Hepatocyte (in vitro differentiated cells): ENCODE measurements around the gene FBXO21. TPM values are rescaled to one million over a fixed set of nuclear protein-coding genes. Genes with fewer than 3 reads are reported as not detected.
"Not testable (repeated sequence)": the region's sequence is repeated elsewhere in the genome, so short reads cannot be mapped to it uniquely, and the experiment has no call there.

Experiments
- DNase-seq: peaks from one replicate; pipeline ENCODE4 v3.0.0-alpha.2; 2016; ENCODE audit warnings: low spot score
- H2AFZ ChIP-seq: fragments of 200-600 bp; sonication (generic); 2 replicates; pipeline ENCODE4 v1.6.0; 2016; ENCODE audit warnings: antibody characterized with exemption, mild to moderate bottlenecking
- H3K27ac ChIP-seq: fragments of 200-600 bp; sonication (generic); 2 replicates; pipeline ENCODE4 v1.5.1; 2016; ENCODE audit warnings: mild to moderate bottlenecking
- H3K27me3 ChIP-seq: fragments of 200-600 bp; sonication (generic); 2 replicates; pipeline ENCODE4 v1.6.1; 2016
- H3K36me3 ChIP-seq: fragments of 200-600 bp; sonication (generic); replicated peaks from 2 replicates; pipeline ENCODE4 v1.5.1; 2016; ENCODE audit warnings: low read depth; ENCODE audit not compliant: insufficient read depth
- H3K4me1 ChIP-seq: fragments of 200-600 bp; sonication (generic); 2 replicates; pipeline ENCODE4 v1.5.1; 2016; ENCODE audit warnings: mild to moderate bottlenecking, moderate library complexity; ENCODE audit not compliant: insufficient read depth
- H3K4me2 ChIP-seq: fragments of 200-600 bp; sonication (generic); 2 replicates; pipeline ENCODE4 v1.6.0; 2016
- H3K4me3 ChIP-seq: fragments of 200-600 bp; sonication (generic); 2 replicates; pipeline ENCODE4 v1.5.1; 2016; ENCODE audit warnings: mild to moderate bottlenecking
- H3K79me2 ChIP-seq: fragments of 200-600 bp; sonication (generic); 2 replicates; pipeline ENCODE4 v1.6.0; 2017; ENCODE audit warnings: mild to moderate bottlenecking
- H3K9me2 ChIP-seq: fragments of 200-600 bp; sonication (generic); replicated peaks from 2 replicates; pipeline ENCODE4 v1.6.0; 2017; ENCODE audit warnings: mild to moderate bottlenecking; ENCODE audit not compliant: insufficient read depth
- H3K9me3 ChIP-seq: fragments of 200-600 bp; sonication (generic); 2 replicates; pipeline ENCODE4 v1.5.1; 2016; ENCODE audit warnings: low read depth, mild to moderate bottlenecking
- H4K20me1 ChIP-seq: fragments of 200-600 bp; sonication (generic); 2 replicates; pipeline ENCODE4 v1.6.0; 2016; ENCODE audit warnings: mild to moderate bottlenecking; ENCODE audit not compliant: insufficient read depth, poor library complexity, severe bottlenecking
- EZH2 ChIP-seq: fragments of 200-600 bp; sonication (generic); IDR thresholded peaks from 2 replicates; pipeline ENCODE4 v1.6.1; 2016; ENCODE audit warnings: antibody characterized with exemption, mild to moderate bottlenecking, borderline replicate concordance
- EZH2phosphoT487 ChIP-seq: fragments of 200-600 bp; sonication (generic); IDR thresholded peaks from one replicate; pipeline ENCODE4 v1.6.1; 2018; ENCODE audit warnings: antibody characterized with exemption, mild to moderate bottlenecking, low read depth, moderate library complexity; ENCODE audit not compliant: unreplicated experiment, severe bottlenecking
- whole genome bisulfite sequencing: methylation state at CpG from one replicate; pipeline ENCODE4 v1.1.6; 2016; ENCODE audit warnings: low lambda C conversion rate; ENCODE audit errors: missing lambda C conversion rate; 5-methylcytosine and 5-hydroxymethylcytosine counted together
- polyA plus RNA-seq: library from polyadenylated mRNA; unstranded; fragments of >200 nt; fragmentation: Nextera tagmentation; extraction: Ambion mirVana; gene quantifications from 2 replicates; pipeline ENCODE4 v1.2.1, GENCODE V29; 2016
- total RNA-seq: library from RNA; depleted of rRNA; stranded (reverse); fragments of >200 nt; gene quantifications from 2 replicates; pipeline ENCODE4 v1.2.3, GENCODE V29; 2014
- TF ChIP-seq, protein P1 (sequence below): fragments of 200-600 bp; sonication (generic); IDR thresholded peaks from 2 replicates; pipeline ENCODE4 v1.5.1; 2016; ENCODE audit warnings: antibody characterized with exemption, mild to moderate bottlenecking; ENCODE audit not compliant: poor library complexity

Gene FBXO21
- total and polyA plus RNA-seq, 2 experiments from 2014 or later = 41.9 to 68.0 TPM

DNA sequence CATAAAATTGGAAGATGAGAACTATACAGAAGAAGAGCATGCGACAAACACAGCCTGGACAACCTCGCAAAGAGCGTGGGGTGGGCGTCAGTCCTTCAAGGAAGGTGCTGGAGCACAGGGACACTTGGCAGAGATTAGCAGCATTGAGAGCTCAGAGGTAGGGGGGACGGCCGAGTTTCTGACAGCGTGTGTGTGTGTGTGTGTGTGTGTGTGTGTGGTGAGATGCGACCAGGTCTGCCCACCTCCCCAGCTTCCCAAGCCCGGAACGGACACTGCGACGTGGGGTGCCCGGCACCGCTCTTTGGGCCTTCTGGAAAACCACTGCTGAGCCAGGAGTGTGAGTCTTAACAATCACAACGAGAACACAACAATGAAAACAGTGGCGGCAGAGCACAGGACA is 17.9 kb upstream of the FBXO21 start:
- Histone ChIP-seq H3K79me2 (no peaks in the 10 kb centered on the region), H3K4me2 (no peak overlapping the region), H3K4me3 (no peak overlapping the region), H3K4me1 (no peaks in the 10 kb centered on the region), H3K36me3 (no peaks in the 10 kb centered on the region), H4K20me1 (no peaks in the 10 kb centered on the region), H3K9me2 (no peaks in the 10 kb centered on the region), H3K27me3 (peaks cover 2% of the 10 kb centered on the region), H2AFZ (no peak overlapping the region), H3K9me3 (no peaks in the 10 kb centered on the region), H3K27ac (no peak overlapping the region)
- 78% methylated on average over 16 of the region's 16 CpGs for WGBS
- DNase-seq = no peak
- no peak for TF ChIP-seq EZH2
- no peak for TF ChIP-seq EZH2phosphoT487
- TF ChIP-seq, protein P1, sequence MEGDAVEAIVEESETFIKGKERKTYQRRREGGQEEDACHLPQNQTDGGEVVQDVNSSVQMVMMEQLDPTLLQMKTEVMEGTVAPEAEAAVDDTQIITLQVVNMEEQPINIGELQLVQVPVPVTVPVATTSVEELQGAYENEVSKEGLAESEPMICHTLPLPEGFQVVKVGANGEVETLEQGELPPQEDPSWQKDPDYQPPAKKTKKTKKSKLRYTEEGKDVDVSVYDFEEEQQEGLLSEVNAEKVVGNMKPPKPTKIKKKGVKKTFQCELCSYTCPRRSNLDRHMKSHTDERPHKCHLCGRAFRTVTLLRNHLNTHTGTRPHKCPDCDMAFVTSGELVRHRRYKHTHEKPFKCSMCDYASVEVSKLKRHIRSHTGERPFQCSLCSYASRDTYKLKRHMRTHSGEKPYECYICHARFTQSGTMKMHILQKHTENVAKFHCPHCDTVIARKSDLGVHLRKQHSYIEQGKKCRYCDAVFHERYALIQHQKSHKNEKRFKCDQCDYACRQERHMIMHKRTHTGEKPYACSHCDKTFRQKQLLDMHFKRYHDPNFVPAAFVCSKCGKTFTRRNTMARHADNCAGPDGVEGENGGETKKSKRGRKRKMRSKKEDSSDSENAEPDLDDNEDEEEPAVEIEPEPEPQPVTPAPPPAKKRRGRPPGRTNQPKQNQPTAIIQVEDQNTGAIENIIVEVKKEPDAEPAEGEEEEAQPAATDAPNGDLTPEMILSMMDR = no peak

DNA sequence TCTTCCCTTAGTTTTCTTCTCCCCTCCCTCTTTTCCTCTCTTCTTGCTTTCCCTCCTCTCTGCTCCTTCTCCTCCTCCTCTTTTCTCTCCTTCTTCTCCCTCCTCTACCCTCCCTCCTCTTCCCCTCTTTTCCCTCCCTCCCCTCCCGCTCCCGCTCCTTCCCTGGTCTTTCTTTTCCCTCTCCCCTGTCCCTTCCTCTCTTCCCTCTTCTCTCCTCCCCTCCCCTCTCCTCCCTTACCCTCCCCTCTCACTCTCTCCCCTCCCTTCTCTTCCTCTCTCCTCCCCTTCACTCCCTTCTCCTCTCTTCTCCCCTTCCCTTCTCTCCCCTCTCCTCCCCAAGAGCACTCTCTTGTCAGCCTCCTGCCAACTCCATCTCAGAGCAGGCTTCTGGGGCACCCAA is 17.4 kb upstream of the FBXO21 start:
- H3K79me2 ChIP-seq = no peaks in the 10 kb centered on the region
- no peaks in the 10 kb centered on the region for H3K9me2 ChIP-seq
- TF ChIP-seq EZH2 (no peak), EZH2phosphoT487 (no peak)
- TF ChIP-seq, protein P1 = no peak
- H3K4me2 ChIP-seq = no peak overlapping the region
- DNase-seq = no peak
- no peak overlapping the region for H3K4me3 ChIP-seq
- no peaks in the 10 kb centered on the region for H3K9me3 ChIP-seq
- WGBS = no CpG with 5 or more reads among the region's 2 CpGs
- H3K36me3 ChIP-seq = no peaks in the 10 kb centered on the region
- no peaks in the 10 kb centered on the region for H4K20me1 ChIP-seq
- no peak overlapping the region for H2AFZ ChIP-seq
- no peak overlapping the region for H3K27ac ChIP-seq
- no peaks in the 10 kb centered on the region for H3K4me1 ChIP-seq
- H3K27me3 ChIP-seq = no peaks in the 10 kb centered on the region

DNA sequence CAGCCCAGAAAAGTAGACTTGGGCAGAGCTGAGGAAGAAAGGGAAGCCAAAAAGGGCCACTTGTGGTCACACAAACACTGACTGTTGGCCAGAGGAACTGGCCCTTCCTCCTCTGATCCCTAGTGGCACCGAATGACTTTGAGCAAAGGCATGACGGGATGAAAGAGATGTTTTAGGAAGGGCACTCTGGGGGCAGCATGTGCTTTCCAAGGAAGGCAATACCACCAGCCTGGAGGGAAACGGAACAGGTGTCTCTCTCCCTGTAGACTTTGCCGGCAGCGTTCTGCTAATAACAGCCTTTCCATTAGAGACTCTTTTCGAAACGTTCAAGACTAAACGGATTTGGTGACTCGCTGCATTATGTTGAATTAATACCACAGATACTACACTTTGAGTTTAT is 12.3 kb upstream of the FBXO21 start:
- no peaks in the 10 kb centered on the region for H3K79me2 ChIP-seq
- TF ChIP-seq, protein P1 = no peak
- no peak for TF ChIP-seq EZH2phosphoT487
- no peak for TF ChIP-seq EZH2
- H3K4me1 ChIP-seq = no peaks in the 10 kb centered on the region
- H3K27me3 ChIP-seq = no peaks in the 10 kb centered on the region
- H3K9me3 ChIP-seq = no peaks in the 10 kb centered on the region
- DNase-seq = no peak
- H3K27ac ChIP-seq = no peak overlapping the region
- H4K20me1 ChIP-seq = no peaks in the 10 kb centered on the region
- 94% methylated on average over 9 of the region's 9 CpGs for WGBS
- no peak overlapping the region for H2AFZ ChIP-seq
- no peaks in the 10 kb centered on the region for H3K9me2 ChIP-seq
- no peak overlapping the region for H3K4me3 ChIP-seq
- H3K4me2 ChIP-seq = no peak overlapping the region
- H3K36me3 ChIP-seq = no peaks in the 10 kb centered on the region

DNA sequence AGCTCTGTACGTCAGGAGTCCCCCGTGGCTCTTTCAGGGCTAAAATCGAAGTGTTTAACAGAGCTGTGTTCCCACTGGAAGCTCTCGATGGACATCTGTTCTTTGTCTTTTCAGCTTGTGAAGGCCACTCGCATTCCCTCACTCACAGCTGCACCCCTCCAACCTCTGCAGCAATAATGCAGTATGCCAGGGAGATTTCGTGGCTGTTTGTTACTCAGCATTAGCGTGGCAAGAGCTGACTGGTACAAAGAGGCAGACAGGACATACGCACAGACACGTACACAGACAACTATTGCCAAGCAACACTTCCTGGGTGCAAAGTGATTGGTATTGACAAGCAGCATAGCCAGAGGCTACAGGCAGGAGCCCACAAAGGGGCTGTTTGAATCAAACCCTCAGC is 11.8 kb upstream of the FBXO21 start:
- H2AFZ ChIP-seq = no peak overlapping the region
- no peaks in the 10 kb centered on the region for H3K36me3 ChIP-seq
- 94% methylated on average over 9 of the region's 9 CpGs for WGBS
- DNase-seq = no peak
- no peaks in the 10 kb centered on the region for H3K79me2 ChIP-seq
- no peaks in the 10 kb centered on the region for H3K4me1 ChIP-seq
- no peak overlapping the region for H3K27ac ChIP-seq
- no peak overlapping the region for H3K4me2 ChIP-seq
- H3K9me3 ChIP-seq = no peaks in the 10 kb centered on the region
- TF ChIP-seq EZH2phosphoT487 (no peak), EZH2 (no peak)
- TF ChIP-seq, protein P1 = no peak
- no peaks in the 10 kb centered on the region for H3K9me2 ChIP-seq
- no peaks in the 10 kb centered on the region for H4K20me1 ChIP-seq
- H3K27me3 ChIP-seq = no peaks in the 10 kb centered on the region
- no peak overlapping the region for H3K4me3 ChIP-seq

DNA sequence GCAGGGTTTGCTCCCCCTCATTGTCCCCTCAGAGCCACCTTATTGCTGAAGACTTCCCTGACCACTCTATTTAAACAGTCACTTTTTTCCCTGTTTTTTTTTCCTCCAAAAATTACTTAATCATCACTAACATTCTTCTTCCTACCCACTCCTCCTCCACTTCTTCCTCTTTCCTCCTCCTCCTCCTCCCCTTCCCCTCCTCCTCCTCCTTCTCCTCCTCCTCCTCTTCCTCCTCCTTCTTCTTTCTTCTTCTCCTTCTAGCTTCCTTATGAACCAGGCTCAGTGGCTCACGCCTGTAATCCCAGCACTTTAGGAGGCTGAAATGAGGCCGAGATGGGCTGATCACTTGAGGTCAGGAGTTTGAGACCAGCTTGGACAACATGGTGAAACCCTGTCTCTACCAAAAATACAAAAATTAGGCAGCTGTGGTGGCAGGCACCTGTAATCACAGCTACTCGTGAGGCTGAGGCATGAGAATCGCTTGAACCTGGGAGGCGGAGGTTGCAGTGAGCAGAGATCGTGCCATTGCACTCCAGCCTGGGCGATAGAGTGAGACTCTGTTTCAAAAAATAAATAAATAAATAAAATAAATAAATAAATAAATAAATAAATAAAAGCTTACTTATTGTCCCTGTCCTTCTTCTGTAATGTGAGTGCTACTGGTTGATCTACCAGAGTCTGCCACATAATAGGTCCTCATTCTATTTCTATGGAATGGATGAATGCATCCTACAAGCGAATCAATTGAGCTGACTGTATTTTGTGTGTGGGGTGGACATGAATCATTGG is 9.9 kb upstream of the FBXO21 start:
- not testable (repeated sequence) for H3K4me3 ChIP-seq, H3K4me2 ChIP-seq, H4K20me1 ChIP-seq, H3K27me3 ChIP-seq, H3K9me2 ChIP-seq, H3K36me3 ChIP-seq, H3K9me3 ChIP-seq, H3K4me1 ChIP-seq, DNase-seq, H3K79me2 ChIP-seq, H3K27ac ChIP-seq, H2AFZ ChIP-seq
- 94% methylated on average over 8 of the region's 8 CpGs for WGBS
